Upper lobe of left lung (tissue), 6 donors: Measurements from ENCODE around the gene ADCY2. TPM values are rescaled to one million over a fixed set of nuclear protein-coding genes. Genes with fewer than 3 reads are reported as not detected.

Experiments
- ATAC-seq, 2 donors: fragments of 200-7000 bp; cut with Tn5 transposase; one replicate each; pipeline ENCODE4 v1.9.1; 2022; ENCODE audit warnings: mild to moderate bottlenecking in 2 of 2, moderate library complexity in 2 of 2; ENCODE audit not compliant: low FRiP score in 2 of 2
- DNase-seq, 2 donors: peaks; one replicate each; pipeline ENCODE4 v3.0.0-alpha.2; 2019 to 2020
- H3K27ac ChIP-seq, 4 donors: fragments of 200-600 bp; sonication (generic); one replicate each; pipeline ENCODE4 v1.5.1; 2016 to 2019
- H3K27me3 ChIP-seq, 4 donors: fragments of 200-600 bp; sonication (generic); one replicate each; pipeline ENCODE4 v1.5.1; 2017 to 2019
- H3K36me3 ChIP-seq, 4 donors: fragments of 200-600 bp; sonication (generic); one replicate each; pipeline ENCODE4 v1.5.1; 2016 to 2019
- H3K4me1 ChIP-seq, 4 donors: fragments of 200-600 bp; sonication (generic); one replicate each; pipeline ENCODE4 v1.5.1; 2018 to 2019
- H3K4me3 ChIP-seq, 4 donors: fragments of 200-600 bp; sonication (generic); one replicate each; pipeline ENCODE4 v1.5.1; 2017 to 2019; ENCODE audit warnings: mild to moderate bottlenecking in 2 of 4, moderate library complexity in 1 of 4
- H3K9me3 ChIP-seq, 4 donors: fragments of 200-600 bp; sonication (generic); one replicate each; pipeline ENCODE4 v1.5.1; 2018 to 2019
- EP300 ChIP-seq, 4 donors: sonication (generic); formaldehyde crosslinking; IDR thresholded peaks; one replicate each; pipeline ENCODE4 v1.5.1; 2017; ENCODE audit warnings: antibody characterized with exemption in 4 of 4, control low read depth in 2 of 4
- POLR2A ChIP-seq, 4 donors: fragments of 450-650 bp; IDR thresholded peaks; one replicate each; pipeline ENCODE4 v1.5.1; 2016 to 2017; ENCODE audit warnings: antibody characterized with exemption in 4 of 4, mild to moderate bottlenecking in 2 of 4
- POLR2AphosphoS5 ChIP-seq, 2 donors: sonication (generic); formaldehyde crosslinking; IDR thresholded peaks; one replicate each; pipeline ENCODE4 v1.5.1; 2017; ENCODE audit warnings: antibody characterized with exemption in 2 of 2
- WGBS, 2 donors: methylation state at CpG; one replicate each; pipeline ENCODE4 v1.1.5; 2017 to 2018; 5-methylcytosine and 5-hydroxymethylcytosine counted together
- total RNA-seq, 6 donors: library from RNA; depleted of rRNA in 4 of 6; stranded (reverse); fragments of >200 nt in 4 of 6; gene quantifications; one replicate each; pipeline versions ENCODE4 v1.1.0 to v1.2.1, GENCODE V29; 2016 to 2021
- TF ChIP-seq, protein P1 (sequence below), 6 experiments: fragments of 450-650 bp in 4 of 6; fragments of 200-600 bp in 2 of 6; sonication (generic) in 2 of 6; IDR thresholded peaks; one replicate each; pipeline ENCODE4 v1.5.1; 2016 to 2019; ENCODE audit warnings: antibody characterized with exemption in 6 of 6
- donor health status: DM: no; HTN: no; CAD: no; lungs with moderate emphysema.
- donor health status: DM: no; HTN: yes; CAD: no; lungs with severe emphysema.

The ADCY2 gene
- total RNA-seq, 6 donors from 2014 or later: 0.20 to 2.4 (median 0.46) TPM; not detected in 1

- 43 to 51% methylated on average over 4 to 5 of the region's 5 CpGs for WGBS, 2 donors
- no peaks in the 10 kb centered on the region for H3K36me3 ChIP-seq
- no peak overlapping the region for H3K27ac ChIP-seq
- H3K4me3 ChIP-seq: no peak overlapping the region
- ATAC-seq: no peak
- no peaks in the 10 kb centered on the region for H3K27me3 ChIP-seq
- H3K4me1 ChIP-seq: no peaks in the 10 kb centered on the region
- H3K9me3 ChIP-seq: no peaks in the 10 kb centered on the region
- TF ChIP-seq POLR2A (IDR thresholded peaks at IDR 0.05): no peak
- TF ChIP-seq POLR2AphosphoS5 (IDR thresholded peaks at IDR 0.05): no peak
- TF ChIP-seq EP300 (IDR thresholded peaks at IDR 0.05): no peak
- TF ChIP-seq, protein P1, sequence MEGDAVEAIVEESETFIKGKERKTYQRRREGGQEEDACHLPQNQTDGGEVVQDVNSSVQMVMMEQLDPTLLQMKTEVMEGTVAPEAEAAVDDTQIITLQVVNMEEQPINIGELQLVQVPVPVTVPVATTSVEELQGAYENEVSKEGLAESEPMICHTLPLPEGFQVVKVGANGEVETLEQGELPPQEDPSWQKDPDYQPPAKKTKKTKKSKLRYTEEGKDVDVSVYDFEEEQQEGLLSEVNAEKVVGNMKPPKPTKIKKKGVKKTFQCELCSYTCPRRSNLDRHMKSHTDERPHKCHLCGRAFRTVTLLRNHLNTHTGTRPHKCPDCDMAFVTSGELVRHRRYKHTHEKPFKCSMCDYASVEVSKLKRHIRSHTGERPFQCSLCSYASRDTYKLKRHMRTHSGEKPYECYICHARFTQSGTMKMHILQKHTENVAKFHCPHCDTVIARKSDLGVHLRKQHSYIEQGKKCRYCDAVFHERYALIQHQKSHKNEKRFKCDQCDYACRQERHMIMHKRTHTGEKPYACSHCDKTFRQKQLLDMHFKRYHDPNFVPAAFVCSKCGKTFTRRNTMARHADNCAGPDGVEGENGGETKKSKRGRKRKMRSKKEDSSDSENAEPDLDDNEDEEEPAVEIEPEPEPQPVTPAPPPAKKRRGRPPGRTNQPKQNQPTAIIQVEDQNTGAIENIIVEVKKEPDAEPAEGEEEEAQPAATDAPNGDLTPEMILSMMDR (IDR thresholded peaks at IDR 0.05): no peak
- no peak for DNase-seq
These were observed 398.4 kb downstream of the ADCY2 start for GRCh38 chr5:7794311-7794710.

DNA sequence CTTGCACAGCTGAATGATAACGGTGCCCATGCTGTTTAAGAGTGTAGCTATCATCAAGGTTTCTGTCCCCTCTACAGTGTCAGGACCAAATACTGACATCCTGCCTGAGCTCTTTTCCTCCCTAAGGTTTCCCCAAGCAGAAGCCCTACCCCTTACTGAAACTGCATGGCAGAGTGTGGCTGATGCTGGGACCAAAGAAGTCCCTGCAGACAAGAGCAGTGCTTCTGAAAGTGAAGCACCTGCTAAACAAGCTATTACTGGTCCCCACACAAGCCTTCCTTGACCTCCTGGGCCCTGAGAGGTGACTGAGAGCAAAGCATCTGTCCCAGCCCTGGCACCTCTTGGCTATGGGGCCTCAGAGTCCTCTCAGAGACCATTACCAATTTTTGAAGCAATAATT, 398.9 kb downstream of the ADCY2 start:
- H3K36me3 ChIP-seq: no peaks in the 10 kb centered on the region
- no peaks in the 10 kb centered on the region for H3K4me1 ChIP-seq
- no peak overlapping the region for H3K27ac ChIP-seq
- H3K4me3 ChIP-seq: no peak overlapping the region
- no peaks in the 10 kb centered on the region for H3K9me3 ChIP-seq
- DNase-seq: no peak
- WGBS, 2 donors: 81 to 100% methylated on average over 1 of the region's 1 CpG
- no peak for ATAC-seq
- TF ChIP-seq EP300 (IDR thresholded peaks at IDR 0.05) (no peak), POLR2AphosphoS5 (IDR thresholded peaks at IDR 0.05) (no peak), POLR2A (IDR thresholded peaks at IDR 0.05) (no peak)
- TF ChIP-seq, protein P1 (IDR thresholded peaks at IDR 0.05): no peak
- H3K27me3 ChIP-seq: no peaks in the 10 kb centered on the region

DNA sequence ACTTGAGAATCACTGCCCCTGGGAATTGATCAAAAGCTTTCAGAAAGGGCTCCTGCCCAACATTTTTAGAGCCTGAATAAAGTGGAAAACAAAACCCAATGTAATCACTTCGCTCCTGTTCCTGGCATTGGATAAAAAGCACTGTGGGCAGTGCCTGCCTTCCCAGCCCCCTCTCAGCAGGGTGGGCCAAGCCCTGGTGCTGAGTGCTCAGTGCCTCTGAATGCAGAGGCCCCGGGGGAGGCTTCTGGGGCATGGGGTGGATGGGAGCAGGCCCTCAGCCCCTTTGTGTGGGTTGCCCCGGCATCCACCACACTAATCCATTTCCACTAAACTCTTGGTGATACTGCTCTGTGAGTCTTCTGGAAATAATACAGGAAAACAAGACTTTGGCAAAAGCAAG, 399.4 kb downstream of the ADCY2 start:
- no peak overlapping the region for H3K4me3 ChIP-seq
- TF ChIP-seq POLR2A (IDR thresholded peaks at IDR 0.05): no peak
- no peak for TF ChIP-seq POLR2AphosphoS5 (IDR thresholded peaks at IDR 0.05)
- TF ChIP-seq EP300 (IDR thresholded peaks at IDR 0.05): no peak
- TF ChIP-seq, protein P1 (IDR thresholded peaks at IDR 0.05): no peak
- H3K4me1 ChIP-seq: no peaks in the 10 kb centered on the region
- H3K9me3 ChIP-seq: no peaks in the 10 kb centered on the region
- no peak for ATAC-seq
- H3K27me3 ChIP-seq: no peaks in the 10 kb centered on the region
- WGBS, 2 donors: 64 to 100% methylated on average over 2 to 3 of the region's 3 CpGs
- H3K27ac ChIP-seq: no peak overlapping the region
- DNase-seq: peak in 1 of 2 donors; percentile 34
- no peaks in the 10 kb centered on the region for H3K36me3 ChIP-seq

DNA sequence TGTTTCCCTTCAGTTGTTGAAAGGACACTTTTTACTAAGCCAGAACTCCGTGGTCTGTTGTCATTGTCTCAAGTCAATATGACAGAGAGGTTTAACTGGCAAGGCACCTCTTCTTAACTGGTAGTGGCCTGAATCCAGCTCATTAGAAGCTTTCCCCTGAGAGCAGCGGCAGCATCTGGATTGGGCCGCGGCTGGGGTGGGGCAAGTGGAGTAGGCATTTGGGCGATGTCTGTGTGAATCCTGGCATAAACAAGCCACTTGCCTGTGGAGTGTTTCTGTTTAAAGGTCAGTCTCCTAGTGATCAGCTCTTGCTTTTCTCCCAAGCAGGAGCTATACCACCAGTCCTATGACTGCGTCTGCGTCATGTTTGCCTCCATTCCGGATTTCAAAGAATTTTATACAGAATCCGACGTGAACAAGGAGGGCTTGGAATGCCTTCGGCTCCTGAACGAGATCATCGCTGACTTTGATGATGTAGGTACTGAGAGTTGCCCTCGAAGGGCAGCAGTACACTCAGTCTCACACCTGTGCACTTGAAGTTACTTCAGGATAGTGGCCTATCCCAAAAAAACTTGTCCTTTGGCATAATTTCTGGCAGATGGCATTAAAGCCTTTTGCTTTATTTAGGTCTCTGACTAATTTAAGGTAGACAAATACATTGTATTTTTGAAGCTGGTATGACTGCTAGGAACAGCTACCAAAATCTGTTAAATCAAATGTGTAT, 406.1 kb downstream of the ADCY2 start:
- Histone ChIP-seq H3K4me1 (peaks cover 0 to 12% (median 0%) of the 10 kb centered on the region in 4 donors), H3K4me3 (no peak overlapping the region), H3K36me3 (no peaks in the 10 kb centered on the region), H3K27me3 (no peaks in the 10 kb centered on the region), H3K9me3 (no peaks in the 10 kb centered on the region), H3K27ac (no peak overlapping the region)
- peak; percentile 42 to 48 for DNase-seq
- 62 to 73% methylated on average over 14 of the region's 14 CpGs for WGBS, 2 donors
- no peak for TF ChIP-seq POLR2AphosphoS5 (IDR thresholded peaks at IDR 0.05)
- TF ChIP-seq, protein P1 (IDR thresholded peaks at IDR 0.05): no peak
- ATAC-seq: peak in 1 of 2 donors; percentile 31

DNA sequence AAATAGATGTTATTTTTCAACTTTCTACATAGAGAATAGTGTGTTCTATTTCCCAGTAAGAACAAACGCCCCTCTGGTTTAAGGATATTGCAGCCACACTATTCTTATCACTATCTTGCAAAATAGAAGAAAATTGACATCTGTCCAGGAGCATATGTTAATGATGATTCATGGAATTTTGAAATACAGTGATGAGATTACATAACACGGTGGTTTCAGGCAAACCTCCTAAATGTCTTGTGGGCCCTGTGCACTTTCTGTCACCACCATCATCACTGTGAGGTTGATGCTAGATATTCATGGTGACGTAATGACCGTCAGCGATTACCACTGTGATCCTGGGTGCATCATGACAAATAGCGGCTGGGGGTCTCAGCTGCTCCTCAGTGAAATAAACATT, 406.9 kb downstream of the ADCY2 start:
- DNase-seq (no peak), ATAC-seq (no peak)
- Histone ChIP-seq H3K36me3 (no peaks in the 10 kb centered on the region), H3K4me3 (no peak overlapping the region), H3K27me3 (no peaks in the 10 kb centered on the region), H3K27ac (no peak overlapping the region), H3K4me1 (peaks cover 0 to 12% (median 0%) of the 10 kb centered on the region in 4 donors), H3K9me3 (no peaks in the 10 kb centered on the region)
- 69 to 70% methylated on average over 6 of the region's 6 CpGs for WGBS, 2 donors
- TF ChIP-seq POLR2A (IDR thresholded peaks at IDR 0.05) (no peak), POLR2AphosphoS5 (IDR thresholded peaks at IDR 0.05) (no peak), EP300 (IDR thresholded peaks at IDR 0.05) (no peak)
- TF ChIP-seq, protein P1 (IDR thresholded peaks at IDR 0.05): no peak
